HG03159 (cell line): ENCODE results near the gene UBE2V1.

ENCODE experiments used
- ATAC-seq: cut with Tn5 transposase; IDR thresholded peaks from one replicate; pipeline ENCODE4 v1.9.1; 2021; ENCODE audit warnings: mild to moderate bottlenecking, moderate library complexity; ENCODE audit not compliant: unreplicated experiment

UBE2V1 gene

GRCh38 chr20:50049442-50050026 lies 63.4 kb downstream of the UBE2V1 start:
- ATAC-seq: no peak

- no peak for ATAC-seq
These were observed 64.4 kb downstream of the UBE2V1 start for GRCh38 chr20:50048420-50049166.

GRCh38 chr20:50044353-50044960 lies 68.5 kb downstream of the UBE2V1 start:
- ATAC-seq: no peak

GRCh38 chr20:50043573-50044352 lies 69.2 kb downstream of the UBE2V1 start:
- no peak for ATAC-seq

GRCh38 chr20:50042370-50043313 lies 70.3 kb downstream of the UBE2V1 start:
- no peak for ATAC-seq

GRCh38 chr20:50041246-50041873 lies 71.6 kb downstream of the UBE2V1 start:
- ATAC-seq: no peak

GRCh38 chr20:50040432-50041245 lies 72.3 kb downstream of the UBE2V1 start:
- no peak for ATAC-seq

- ATAC-seq: no peak
These were observed 73.1 kb downstream of the UBE2V1 start for GRCh38 chr20:50039706-50040431.

GRCh38 chr20:50038574-50038991 lies 74.4 kb downstream of the UBE2V1 start:
- ATAC-seq: no peak

GRCh38 chr20:50038169-50038568 lies 74.8 kb downstream of the UBE2V1 start:
- no peak for ATAC-seq

GRCh38 chr20:50037575-50037974 lies 75.4 kb downstream of the UBE2V1 start:
- ATAC-seq: no peak

- ATAC-seq: no peak
These were observed 75.8 kb downstream of the UBE2V1 start for GRCh38 chr20:50037123-50037522.

GRCh38 chr20:50036703-50037102 lies 76.2 kb downstream of the UBE2V1 start:
- no peak for ATAC-seq

GRCh38 chr20:50034567-50035180 lies 78.3 kb downstream of the UBE2V1 start:
- ATAC-seq: no peak

GRCh38 chr20:50032955-50033666 lies 79.8 kb downstream of the UBE2V1 start:
- ATAC-seq: no peak
